Aorta (tissue), 5 donors: ENCODE measurements around the gene ZNF10. TPM values are rescaled to one million over a fixed set of nuclear protein-coding genes. Genes with fewer than 3 reads are reported as not detected.

Source experiments
- ATAC-seq: fragments of 200-7000 bp; cut with Tn5 transposase; one replicate; pipeline ENCODE4 v1.9.1; 2022; ENCODE audit warnings: moderate library complexity; ENCODE audit not compliant: low FRiP score
- DNase-seq, 2 donors: peaks; one replicate each; pipeline ENCODE4 v3.0.0-alpha.2; 2020
- H3K27ac ChIP-seq, 2 donors: one replicate each; pipeline ENCODE4 v1.5.1; 2013; ENCODE audit warnings: low read length in 2 of 2, mild to moderate bottlenecking in 2 of 2, moderate library complexity in 2 of 2, control low read depth in 1 of 2, inconsistent platforms in 1 of 2, low read depth in 1 of 2
- H3K27me3 ChIP-seq, 2 donors: one replicate each; pipeline ENCODE4 v1.6.1; 2013; ENCODE audit warnings: control low read depth in 1 of 2, low read length in 1 of 2, mild to moderate bottlenecking in 1 of 2, moderate library complexity in 1 of 2; ENCODE audit not compliant: insufficient read depth in 2 of 2, control insufficient read depth in 1 of 2
- H3K36me3 ChIP-seq, 2 donors: one replicate each; pipeline ENCODE4 v1.6.1; 2013; ENCODE audit warnings: control low read depth in 1 of 2, low read length in 1 of 2, mild to moderate bottlenecking in 1 of 2; ENCODE audit not compliant: insufficient read depth in 2 of 2, control insufficient read depth in 1 of 2
- H3K4me1 ChIP-seq, 2 donors: one replicate each; pipeline ENCODE4 v1.6.1; 2013; ENCODE audit warnings: low read length in 2 of 2, control low read depth in 1 of 2, mild to moderate bottlenecking in 1 of 2, moderate library complexity in 1 of 2; ENCODE audit not compliant: insufficient read depth in 2 of 2, control insufficient read depth in 1 of 2
- H3K4me3 ChIP-seq, 2 donors: one replicate each; pipeline ENCODE4 v1.5.1; 2013; ENCODE audit warnings: low read length in 2 of 2, control low read depth in 1 of 2, mild to moderate bottlenecking in 1 of 2
- H3K9me3 ChIP-seq: one replicate; pipeline ENCODE4 v1.6.1; 2013; ENCODE audit warnings: mild to moderate bottlenecking, low read length; ENCODE audit not compliant: control insufficient read depth
- WGBS, 2 donors: extraction: QIAGEN DNeasy Blood & Tissue Kit; methylation state at CpG; one replicate each; pipeline ENCODE4 v1.1.7; 2013; 5-methylcytosine and 5-hydroxymethylcytosine counted together
- intact Hi-C, 2 donors: fragments of 100-400 bp; cut with DNase I; formaldehyde crosslinking; loops; one replicate each; pipeline versions ENCODE4 v1.14.2 to v1.15.0; 2022
- polyA plus RNA-seq, 2 donors: library from polyadenylated mRNA; stranded (reverse); fragments of 200-250 nt; gene quantifications; one replicate each; pipeline ENCODE4 v1.2.3, GENCODE V29; 2013
- total RNA-seq, 2 donors: library from RNA; stranded (reverse); fragmentation: NEBNext Ultra II Directional; extraction: Animal tissue kit (Norgen Biotek cat#: 25700); gene quantifications; one replicate each; pipeline ENCODE4 v1.2.1, GENCODE V29; 2021
- donor health status: healthy with polysubstance abuse.
- donor health status: Bipolar disorder and iron deficiency.
- donor health status: DM: no; HTN: no; CAD: no.
- donor health status: DM: no; HTN: no; CAD: no.
- donor health status: DM: yes; HTN: yes; CAD: no.

ZNF10 gene
- total and polyA plus RNA-seq, 4 donors: 3.3 to 19.1 (median 15.5) TPM

DNA sequence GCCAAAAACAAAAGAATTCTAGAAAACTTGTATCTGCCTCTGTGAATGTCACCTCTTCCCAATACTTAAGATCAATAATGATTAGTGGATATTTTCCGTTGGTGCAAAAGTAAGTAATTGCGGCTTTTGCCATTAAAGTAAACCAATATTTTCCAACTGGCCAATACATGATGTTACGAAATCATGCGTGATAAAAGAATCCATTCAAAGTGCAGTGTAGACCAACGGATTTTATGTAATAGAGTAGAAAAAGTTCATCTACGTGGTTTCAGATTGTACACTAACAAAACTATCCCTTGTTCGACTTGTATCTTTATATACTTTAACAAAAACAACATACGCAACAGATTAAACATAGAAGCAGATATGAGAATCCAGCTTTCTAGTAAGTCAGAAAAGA is 50.2 kb downstream of the ZNF10 start:
- H3K27ac ChIP-seq: no peak overlapping the region
- DNase-seq (no peak), ATAC-seq (no peak)
- WGBS, 2 donors: 96 to 98% methylated on average over 8 of the region's 8 CpGs
- intact Hi-C loops: loop anchor here in 1 of 2 donors (1.0 kb wide), 1 partner anchor 100 kb away; the partner anchor contains the start of gene ZNF140
- peaks cover 0 to 5% of the 10 kb centered on the region in 2 donors for H3K36me3 ChIP-seq
- H3K9me3 ChIP-seq: peaks cover 7% of the 10 kb centered on the region
- H3K4me3 ChIP-seq: no peak overlapping the region
- no peaks in the 10 kb centered on the region for H3K4me1 ChIP-seq
- H3K27me3 ChIP-seq: no peaks in the 10 kb centered on the region

- intact Hi-C loops: loop anchor here in 1 of 2 donors (1.0 kb wide), 1 partner anchor 101 kb away; the partner anchor contains the start of gene ZNF140
These were observed 51.0 kb downstream of the ZNF10 start, which contains the start of gene ZNF268 for GRCh38 chr12:133181238-133181959. Gene ZNF268 (plus strand): TSS chr12:133181495. CDS start chr12:133181998, 503 bp downstream.

GRCh38 chr12:133190176-133190575 is 59.7 kb downstream of the ZNF10 start:
- DNase-seq: no peak
- Histone ChIP-seq H3K27me3 (no peaks in the 10 kb centered on the region), H3K27ac (no peak overlapping the region), H3K4me1 (no peaks in the 10 kb centered on the region), H3K9me3 (peaks cover 42% of the 10 kb centered on the region), H3K36me3 (peaks cover 42 to 46% of the 10 kb centered on the region in 2 donors), H3K4me3 (no peak overlapping the region)
- no peak for ATAC-seq
- intact Hi-C loops: no loop called here
- 98 to 99% methylated on average over 2 of the region's 2 CpGs for WGBS, 2 donors

More at GRCh38 chr12:133181238-133181959, 51.0 kb downstream of the ZNF10 start, which contains the start of gene ZNF268:
- H3K4me3 ChIP-seq: peak within 1 kb of the TSS; percentile 11 to 95
- peaks cover 7% of the 10 kb centered on the region for H3K9me3 ChIP-seq
- no peak within 1 kb of the TSS for H3K27ac ChIP-seq
- H3K27me3 ChIP-seq: no peaks in the 10 kb centered on the region
- peak; percentile 94 to 97 for DNase-seq
- WGBS, 2 donors: 1 to 2% methylated on average over 40 of the region's 40 CpGs
- ATAC-seq: peak; percentile 98
- H3K4me1 ChIP-seq: no peaks in the 10 kb centered on the region
- peaks cover 0 to 7% of the 10 kb centered on the region in 2 donors for H3K36me3 ChIP-seq

- WGBS, 2 donors: 98 to 99% methylated on average over 5 of the region's 5 CpGs
- no peak for ATAC-seq
- no peaks in the 10 kb centered on the region for H3K27me3 ChIP-seq
- H3K9me3 ChIP-seq: peaks cover 40% of the 10 kb centered on the region
- H3K4me3 ChIP-seq: no peak overlapping the region
- intact Hi-C loops: no loop called here
- DNase-seq: no peak
- H3K36me3 ChIP-seq: peaks cover 35 to 46% of the 10 kb centered on the region in 2 donors
- no peak overlapping the region for H3K27ac ChIP-seq
- no peaks in the 10 kb centered on the region for H3K4me1 ChIP-seq
These were observed 62.4 kb downstream of the ZNF10 start for GRCh38 chr12:133192847-133193246.

DNA sequence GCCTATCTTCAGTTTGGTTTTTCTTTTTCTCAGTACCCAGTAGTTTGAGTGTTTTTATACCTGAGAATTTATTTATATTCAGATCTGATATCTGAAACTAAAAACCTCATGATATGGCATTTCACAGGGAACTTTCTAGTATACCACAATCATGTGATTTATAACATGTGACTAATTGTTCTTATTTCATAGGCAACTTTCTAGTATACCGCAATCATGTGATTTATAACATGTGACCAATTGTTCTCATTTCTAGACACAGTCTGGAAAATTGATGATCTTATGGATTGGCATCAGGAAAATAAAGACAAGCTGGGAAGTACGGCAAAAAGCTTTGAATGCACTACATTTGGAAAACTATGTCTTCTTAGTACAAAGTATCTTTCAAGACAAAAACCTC is 71.5 kb downstream of the ZNF10 start:
- WGBS, 2 donors: 99% methylated on average over 2 of the region's 2 CpGs
- intact Hi-C loops: no loop called here
- no peak overlapping the region for H3K27ac ChIP-seq
- H3K4me3 ChIP-seq: no peak overlapping the region
- DNase-seq (no peak), ATAC-seq (no peak)
- no peaks in the 10 kb centered on the region for H3K4me1 ChIP-seq
- peaks cover 6 to 25% of the 10 kb centered on the region in 2 donors for H3K36me3 ChIP-seq
- no peaks in the 10 kb centered on the region for H3K27me3 ChIP-seq
- H3K9me3 ChIP-seq: peaks cover 18% of the 10 kb centered on the region

- WGBS, 2 donors: 96 to 99% methylated on average over 2 of the region's 2 CpGs
- no peak for DNase-seq
- Histone ChIP-seq H3K9me3 (peaks cover 20% of the 10 kb centered on the region), H3K36me3 (peaks cover 6 to 25% of the 10 kb centered on the region in 2 donors), H3K4me1 (no peaks in the 10 kb centered on the region), H3K27ac (no peak overlapping the region), H3K4me3 (peak overlapping the region in 1 of 2 donors; percentile 26), H3K27me3 (no peaks in the 10 kb centered on the region)
- ATAC-seq: no peak
- intact Hi-C loops: no loop called here
These were observed 72.3 kb downstream of the ZNF10 start for GRCh38 chr12:133202493-133203343.

- ATAC-seq: no peak
- Histone ChIP-seq H3K36me3 (peaks cover 6 to 25% of the 10 kb centered on the region in 2 donors), H3K9me3 (peaks cover 24% of the 10 kb centered on the region), H3K4me3 (peak overlapping the region in 1 of 2 donors; percentile 40), H3K4me1 (no peaks in the 10 kb centered on the region), H3K27me3 (no peaks in the 10 kb centered on the region), H3K27ac (no peak overlapping the region)
- intact Hi-C loops: no loop called here
- 98% methylated on average over 7 of the region's 7 CpGs for WGBS, 2 donors
- DNase-seq: no peak
These were observed 73.2 kb downstream of the ZNF10 start for GRCh38 chr12:133203344-133204263.

DNA sequence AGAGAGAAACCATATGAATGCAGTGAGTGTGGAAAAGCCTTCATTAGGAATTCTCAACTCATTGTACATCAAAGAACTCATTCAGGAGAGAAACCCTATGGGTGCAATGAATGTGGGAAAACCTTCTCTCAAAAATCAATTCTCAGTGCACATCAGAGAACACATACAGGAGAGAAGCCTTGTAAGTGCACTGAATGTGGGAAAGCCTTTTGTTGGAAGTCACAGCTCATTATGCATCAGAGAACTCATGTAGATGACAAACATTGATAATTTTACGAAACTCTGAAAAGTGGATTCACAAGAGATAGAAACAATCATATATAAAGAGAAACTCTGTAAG is 73.8 kb downstream of the ZNF10 start:
- no peak for ATAC-seq
- no peaks in the 10 kb centered on the region for H3K4me1 ChIP-seq
- peaks cover 6 to 25% of the 10 kb centered on the region in 2 donors for H3K36me3 ChIP-seq
- 97 to 100% methylated on average over 1 of the region's 1 CpG for WGBS, 2 donors
- no peaks in the 10 kb centered on the region for H3K27me3 ChIP-seq
- DNase-seq: no peak
- H3K27ac ChIP-seq: no peak overlapping the region
- no peak overlapping the region for H3K4me3 ChIP-seq
- peaks cover 24% of the 10 kb centered on the region for H3K9me3 ChIP-seq
- intact Hi-C loops: no loop called here
